IPS-18a (cell line): ENCODE data around the gene GSTO2.

ENCODE experiments used
- H3K27ac ChIP-seq: one replicate; pipeline ENCODE4 v1.5.1; 2013; ENCODE audit warnings: low read length
- H3K27me3 ChIP-seq: one replicate; pipeline ENCODE4 v1.6.1; 2013; ENCODE audit warnings: mild to moderate bottlenecking, low read length; ENCODE audit not compliant: control insufficient read depth, insufficient read depth
- H3K36me3 ChIP-seq: one replicate; pipeline ENCODE4 v1.6.1; 2013; ENCODE audit warnings: low read depth, low read length; ENCODE audit not compliant: control insufficient read depth
- H3K4me1 ChIP-seq: one replicate; pipeline ENCODE4 v1.6.1; 2013; ENCODE audit warnings: low read depth, low read length; ENCODE audit not compliant: control insufficient read depth
- H3K4me3 ChIP-seq: one replicate; pipeline ENCODE4 v1.5.1; 2013; ENCODE audit warnings: low read length
- H3K9ac ChIP-seq: one replicate; pipeline ENCODE4 v1.6.1; 2013; ENCODE audit warnings: mild to moderate bottlenecking, low read length, moderate library complexity
- H3K9me3 ChIP-seq: one replicate; pipeline ENCODE4 v1.6.1; 2013; ENCODE audit warnings: low read depth, low read length; ENCODE audit not compliant: control insufficient read depth

Gene GSTO2

DNA sequence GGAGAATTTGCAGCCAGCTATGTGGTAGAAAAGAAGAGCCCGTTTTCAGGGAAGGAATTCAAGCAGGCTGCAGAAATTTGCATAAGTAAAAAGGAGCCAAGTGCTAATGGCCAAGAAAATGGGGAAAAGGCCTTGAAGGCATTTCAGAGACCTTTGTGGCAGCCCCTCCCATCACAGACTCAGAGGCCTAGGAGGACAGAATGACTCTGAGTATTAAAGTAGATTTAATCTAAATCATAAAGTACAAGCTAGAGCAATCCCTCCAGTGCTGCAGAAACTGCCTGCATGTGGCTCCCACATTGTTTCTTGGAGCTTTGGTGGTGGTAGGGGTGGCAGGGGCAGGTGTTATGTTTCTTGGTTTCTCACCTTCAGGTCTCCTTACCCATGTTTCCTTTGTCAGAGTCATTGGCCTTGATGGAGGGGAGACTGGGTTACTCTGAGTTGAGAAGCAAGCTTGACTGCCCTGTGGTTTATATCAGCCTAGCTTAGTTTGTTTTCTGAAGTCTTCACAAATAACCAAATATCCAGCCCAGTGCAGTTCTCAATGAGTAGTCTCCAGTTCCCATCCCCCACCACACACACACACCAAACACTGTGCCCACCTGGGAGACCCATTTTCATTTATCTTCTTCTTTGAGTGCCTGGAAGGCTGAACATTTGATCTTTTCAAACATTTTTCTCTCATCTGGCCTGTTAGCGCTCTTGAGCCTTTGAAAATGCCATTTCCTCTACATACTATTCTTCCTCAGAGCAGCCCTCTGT is 34.8 kb downstream of the GSTO2 start:
- no peaks in the 10 kb centered on the region for H3K36me3 ChIP-seq
- peaks cover 5% of the 10 kb centered on the region for H3K4me1 ChIP-seq
- H3K9ac ChIP-seq: no peak overlapping the region
- H3K4me3 ChIP-seq: no peak overlapping the region
- H3K27ac ChIP-seq: no peak overlapping the region
- no peaks in the 10 kb centered on the region for H3K27me3 ChIP-seq
- H3K9me3 ChIP-seq: peaks cover 4% of the 10 kb centered on the region

DNA sequence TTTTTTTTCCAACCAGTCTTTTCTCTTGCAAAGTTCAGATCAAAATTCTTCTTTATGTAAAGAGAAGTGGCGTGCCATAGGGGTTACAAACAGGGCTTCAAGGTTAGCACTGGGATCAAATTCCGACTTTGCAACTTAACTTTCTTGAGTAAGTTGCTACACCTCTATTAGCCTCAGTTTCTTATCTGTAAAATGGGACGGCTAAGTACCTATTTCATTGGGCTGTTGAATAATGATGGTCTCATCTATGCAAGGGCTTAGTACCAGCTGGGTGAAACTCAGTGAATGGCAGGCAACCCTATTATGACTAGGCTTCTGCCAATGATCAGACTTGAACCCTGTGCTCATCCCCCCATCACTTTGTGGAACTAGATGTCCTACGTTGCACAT is 35.4 kb downstream of the GSTO2 start:
- no peak overlapping the region for H3K9ac ChIP-seq
- H3K9me3 ChIP-seq: peaks cover 4% of the 10 kb centered on the region
- no peaks in the 10 kb centered on the region for H3K36me3 ChIP-seq
- no peak overlapping the region for H3K27ac ChIP-seq
- no peaks in the 10 kb centered on the region for H3K27me3 ChIP-seq
- no peak overlapping the region for H3K4me3 ChIP-seq
- H3K4me1 ChIP-seq: peaks cover 5% of the 10 kb centered on the region

DNA sequence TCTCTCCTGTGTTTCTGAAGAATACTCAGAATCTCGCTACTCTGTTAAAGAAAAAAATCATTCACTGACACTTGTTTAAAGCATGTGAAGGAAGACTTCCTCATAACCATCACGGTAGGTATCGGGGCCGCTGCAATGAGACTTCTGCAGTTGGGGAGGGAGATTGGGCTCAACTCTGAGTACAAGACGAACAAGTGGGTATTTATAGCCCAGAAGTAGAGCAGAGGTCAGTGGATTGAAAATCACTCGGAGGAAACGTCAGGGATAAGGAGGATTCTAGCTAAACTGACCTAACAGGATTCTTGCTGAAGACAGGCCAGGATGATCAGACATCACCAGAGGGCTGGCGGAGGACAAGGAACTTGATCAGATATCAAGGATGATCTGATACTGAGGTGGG is 35.9 kb downstream of the GSTO2 start:
- Histone ChIP-seq H3K9me3 (peaks cover 4% of the 10 kb centered on the region), H3K9ac (no peak overlapping the region), H3K36me3 (no peaks in the 10 kb centered on the region), H3K27me3 (no peaks in the 10 kb centered on the region), H3K4me1 (peaks cover 5% of the 10 kb centered on the region), H3K4me3 (no peak overlapping the region), H3K27ac (no peak overlapping the region)

DNA sequence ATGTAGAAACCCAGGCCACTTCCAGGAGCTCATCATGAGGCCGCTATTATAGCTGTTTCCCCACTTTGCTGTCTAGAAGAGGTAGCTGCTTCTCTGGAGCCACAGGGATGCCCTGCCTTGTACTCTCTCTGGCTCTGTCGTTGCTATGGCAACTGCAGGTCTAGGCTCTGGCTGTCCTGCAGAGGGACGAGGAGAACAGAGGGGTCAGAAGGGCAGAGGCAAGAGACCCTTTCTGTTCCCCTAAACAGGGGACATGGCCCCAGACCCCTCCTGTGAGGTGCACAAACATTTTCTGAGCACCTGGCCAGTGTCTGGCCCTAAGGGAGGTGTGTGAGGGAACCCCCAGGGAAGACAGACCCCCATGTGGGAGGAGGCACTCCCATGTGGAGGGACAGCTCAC is 37.9 kb downstream of the GSTO2 start:
- H3K27ac ChIP-seq: no peak overlapping the region
- H3K4me3 ChIP-seq: no peak overlapping the region
- peaks cover 5% of the 10 kb centered on the region for H3K4me1 ChIP-seq
- H3K9me3 ChIP-seq: peaks cover 4% of the 10 kb centered on the region
- H3K27me3 ChIP-seq: no peaks in the 10 kb centered on the region
- peaks cover 9% of the 10 kb centered on the region for H3K36me3 ChIP-seq
- H3K9ac ChIP-seq: no peak overlapping the region

DNA sequence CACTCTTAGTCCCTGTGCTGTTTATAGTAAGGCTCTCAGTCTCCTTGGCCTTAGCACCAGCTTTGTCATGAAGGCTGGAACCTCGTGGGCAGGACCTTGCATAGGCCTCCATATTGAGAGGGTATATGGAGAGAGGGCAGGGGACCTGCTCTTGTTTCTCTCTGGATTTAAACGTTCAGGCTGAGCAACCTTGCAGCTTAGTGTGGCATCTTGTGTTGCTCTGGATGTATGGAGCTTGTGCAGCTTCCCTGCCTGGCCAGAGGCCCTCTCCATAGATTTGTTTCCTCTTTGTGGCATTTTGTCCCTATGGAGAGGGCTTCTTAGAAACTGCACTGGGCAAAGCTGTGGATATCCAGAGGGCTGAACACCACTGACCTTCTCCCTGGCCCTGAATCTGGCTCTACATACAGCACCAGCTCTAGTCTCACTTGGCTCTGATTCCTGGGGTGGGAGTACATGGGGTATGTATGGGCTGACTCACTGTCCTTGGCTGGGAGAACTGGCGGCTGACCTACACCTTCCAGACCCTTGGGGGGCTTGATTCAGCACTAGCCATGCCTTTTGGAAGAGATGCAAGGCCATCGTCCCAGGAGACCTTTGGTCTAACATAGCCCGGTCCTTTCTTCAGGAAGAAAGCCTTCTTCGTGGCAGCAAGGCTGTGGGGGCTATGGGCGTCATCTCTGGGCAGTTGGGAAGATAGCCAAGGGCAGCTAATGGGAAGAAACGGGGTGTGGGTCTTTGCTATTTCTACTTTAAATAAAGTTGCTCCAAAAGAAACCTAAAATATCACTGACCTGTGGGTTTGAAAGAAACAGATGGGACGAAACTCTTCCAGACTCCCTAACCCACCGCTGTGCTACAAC is 38.8 kb downstream of the GSTO2 start:
- no peak overlapping the region for H3K27ac ChIP-seq
- H3K4me1 ChIP-seq: peaks cover 5% of the 10 kb centered on the region
- no peaks in the 10 kb centered on the region for H3K27me3 ChIP-seq
- no peak overlapping the region for H3K9ac ChIP-seq
- H3K4me3 ChIP-seq: no peak overlapping the region
- peaks cover 4% of the 10 kb centered on the region for H3K9me3 ChIP-seq
- H3K36me3 ChIP-seq: peaks cover 17% of the 10 kb centered on the region

DNA sequence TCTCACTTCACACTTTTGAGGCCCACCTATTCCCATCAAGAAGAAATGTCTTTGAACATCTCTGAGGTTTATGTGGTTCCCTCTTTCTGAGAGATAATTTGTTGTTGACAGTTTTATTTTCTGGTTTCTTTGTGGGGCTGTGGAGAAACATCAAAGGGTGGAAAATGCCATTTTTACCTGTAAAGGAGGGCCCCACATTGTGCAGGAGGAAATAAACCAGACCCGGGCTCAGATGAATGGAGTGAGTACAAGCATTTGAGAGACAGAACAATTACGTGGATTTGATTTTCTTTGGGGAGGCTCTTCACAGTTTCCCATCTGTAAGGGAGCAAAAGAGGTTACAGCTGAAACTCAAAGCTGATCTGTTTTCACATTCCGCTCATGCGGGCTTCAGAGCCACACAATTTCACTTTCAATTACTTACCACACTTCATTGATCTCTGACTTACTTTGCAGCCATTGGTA is 39.5 kb downstream of the GSTO2 start:
- Histone ChIP-seq H3K4me1 (peaks cover 5% of the 10 kb centered on the region), H3K4me3 (no peak overlapping the region), H3K9me3 (peaks cover 4% of the 10 kb centered on the region), H3K9ac (no peak overlapping the region), H3K27ac (no peak overlapping the region), H3K27me3 (no peaks in the 10 kb centered on the region), H3K36me3 (peaks cover 24% of the 10 kb centered on the region)

- no peaks in the 10 kb centered on the region for H3K9me3 ChIP-seq
- H3K9ac ChIP-seq: no peak overlapping the region
- no peak overlapping the region for H3K27ac ChIP-seq
- peaks cover 5% of the 10 kb centered on the region for H3K4me1 ChIP-seq
- no peaks in the 10 kb centered on the region for H3K27me3 ChIP-seq
- peaks cover 40% of the 10 kb centered on the region for H3K36me3 ChIP-seq
- H3K4me3 ChIP-seq: no peak overlapping the region
Measured at GRCh38 chr10:104309980-104310978, 41.3 kb downstream of the GSTO2 start.

DNA sequence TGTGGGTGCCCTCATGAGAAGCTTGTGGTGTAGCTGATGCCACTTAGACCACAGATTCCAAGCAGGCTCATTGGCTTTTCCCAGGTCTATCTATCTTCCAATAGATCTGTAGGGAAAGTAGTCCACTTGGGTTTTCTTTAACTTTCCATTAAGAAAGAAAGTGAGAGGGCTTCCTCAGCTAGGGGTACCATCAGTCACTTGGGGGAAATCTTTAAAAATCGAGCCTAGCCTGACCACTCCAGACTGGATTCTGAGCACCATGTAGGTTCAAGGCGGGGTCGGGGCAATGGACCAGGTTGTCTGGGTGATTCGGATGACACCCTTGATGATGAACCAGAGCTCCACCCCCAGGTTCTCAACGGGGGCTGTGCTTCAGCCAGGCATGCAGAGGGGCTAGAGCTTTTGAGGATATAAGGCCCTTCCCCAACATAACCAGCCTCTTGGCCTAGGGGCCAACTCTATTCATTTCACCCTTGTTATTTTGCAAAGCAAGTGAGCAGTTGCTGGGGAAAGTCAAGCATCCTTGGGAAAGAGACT is 42.3 kb downstream of the GSTO2 start:
- no peaks in the 10 kb centered on the region for H3K4me1 ChIP-seq
- H3K9me3 ChIP-seq: no peaks in the 10 kb centered on the region
- peaks cover 42% of the 10 kb centered on the region for H3K36me3 ChIP-seq
- no peak overlapping the region for H3K27ac ChIP-seq
- no peak overlapping the region for H3K4me3 ChIP-seq
- no peak overlapping the region for H3K9ac ChIP-seq
- H3K27me3 ChIP-seq: no peaks in the 10 kb centered on the region

GRCh38 chr10:104314591-104315485 is 45.9 kb downstream of the GSTO2 start:
- peaks cover 42% of the 10 kb centered on the region for H3K36me3 ChIP-seq

DNA sequence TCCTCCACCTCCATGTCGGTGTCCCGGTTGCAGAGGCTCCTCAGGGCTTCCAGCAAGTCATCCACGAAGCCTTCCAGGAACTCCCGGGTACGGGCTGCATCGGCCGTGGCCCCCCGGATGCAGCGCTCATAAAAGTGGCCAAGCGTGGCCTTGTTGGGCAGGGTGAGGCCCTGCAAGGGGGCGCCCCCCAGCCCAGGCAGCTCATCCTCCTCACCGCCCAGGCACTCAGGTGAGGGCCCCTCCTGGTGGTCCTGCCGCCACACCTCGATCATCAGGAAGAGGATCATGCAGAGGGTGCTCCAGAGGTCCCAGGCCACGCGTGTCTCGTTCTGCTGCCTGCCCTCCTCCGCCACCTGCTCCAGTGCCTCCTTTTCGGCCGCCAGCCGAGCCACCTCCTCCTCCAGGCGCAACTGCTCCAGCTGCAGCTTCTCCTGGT is 46.5 kb downstream of the GSTO2 start:
- Histone ChIP-seq H3K27me3 (no peaks in the 10 kb centered on the region), H3K9me3 (no peaks in the 10 kb centered on the region), H3K4me1 (peaks cover 20% of the 10 kb centered on the region), H3K36me3 (peaks cover 39% of the 10 kb centered on the region), H3K4me3 (no peak overlapping the region), H3K27ac (no peak overlapping the region), H3K9ac (no peak overlapping the region)

More at GRCh38 chr10:104314591-104315485, 45.9 kb downstream of the GSTO2 start:
- H3K9ac ChIP-seq: no peak overlapping the region
- H3K9me3 ChIP-seq: no peaks in the 10 kb centered on the region
- no peak overlapping the region for H3K4me3 ChIP-seq
- H3K27ac ChIP-seq: no peak overlapping the region
- H3K27me3 ChIP-seq: no peaks in the 10 kb centered on the region
- peaks cover 15% of the 10 kb centered on the region for H3K4me1 ChIP-seq
